Neuron (in vitro differentiated cells): Measurements from ENCODE around the gene RIT2.

ENCODE experiments used
- H2AFZ ChIP-seq: one replicate; pipeline ENCODE4 v1.6.1; 2013; ENCODE audit warnings: low read depth, mild to moderate bottlenecking, inconsistent platforms, low read length, moderate library complexity
- H3K27me3 ChIP-seq: one replicate; pipeline ENCODE4 v1.6.1; 2013; ENCODE audit warnings: low read length; ENCODE audit not compliant: insufficient read depth
- H3K36me3 ChIP-seq: one replicate; pipeline ENCODE4 v1.6.1; 2013; ENCODE audit warnings: low read length; ENCODE audit not compliant: insufficient read depth
- H3K4me1 ChIP-seq: one replicate; pipeline ENCODE4 v1.6.1; 2013; ENCODE audit warnings: low read length; ENCODE audit not compliant: insufficient read depth
- H3K4me3 ChIP-seq: 2 replicates; pipeline ENCODE4 v1.5.1; 2013; ENCODE audit warnings: mild to moderate bottlenecking, low read length, moderate library complexity
- H3K9me3 ChIP-seq: one replicate; pipeline ENCODE4 v1.6.1; 2013; ENCODE audit warnings: low read length

RIT2 gene

GRCh38 chr18:42780171-42780570, 335.3 kb downstream of the RIT2 start:
- H3K27me3 ChIP-seq: no peaks in the 10 kb centered on the region
- H2AFZ ChIP-seq: no peak overlapping the region
- no peaks in the 10 kb centered on the region for H3K9me3 ChIP-seq
- H3K4me3 ChIP-seq: no peak overlapping the region
- H3K4me1 ChIP-seq: peaks cover 17% of the 10 kb centered on the region
- H3K36me3 ChIP-seq: no peaks in the 10 kb centered on the region

GRCh38 chr18:42778445-42779042, 336.9 kb downstream of the RIT2 start:
- H2AFZ ChIP-seq: peak overlapping the region; percentile 37
- no peak overlapping the region for H3K4me3 ChIP-seq
- peaks cover 17% of the 10 kb centered on the region for H3K4me1 ChIP-seq
- no peaks in the 10 kb centered on the region for H3K27me3 ChIP-seq
- H3K36me3 ChIP-seq: no peaks in the 10 kb centered on the region
- no peaks in the 10 kb centered on the region for H3K9me3 ChIP-seq

- H2AFZ ChIP-seq: no peak overlapping the region
- H3K4me3 ChIP-seq: no peak overlapping the region
- no peaks in the 10 kb centered on the region for H3K27me3 ChIP-seq
- peaks cover 17% of the 10 kb centered on the region for H3K4me1 ChIP-seq
- no peaks in the 10 kb centered on the region for H3K36me3 ChIP-seq
- no peaks in the 10 kb centered on the region for H3K9me3 ChIP-seq
Observed at GRCh38 chr18:42778024-42778423, 337.5 kb downstream of the RIT2 start.

- Histone ChIP-seq H2AFZ (no peak overlapping the region), H3K27me3 (no peaks in the 10 kb centered on the region), H3K9me3 (no peaks in the 10 kb centered on the region), H3K36me3 (no peaks in the 10 kb centered on the region), H3K4me1 (peaks cover 11% of the 10 kb centered on the region), H3K4me3 (no peak overlapping the region)
Observed at GRCh38 chr18:42773870-42774269, 341.6 kb downstream of the RIT2 start.

- no peak overlapping the region for H3K4me3 ChIP-seq
- no peaks in the 10 kb centered on the region for H3K4me1 ChIP-seq
- no peaks in the 10 kb centered on the region for H3K36me3 ChIP-seq
- no peak overlapping the region for H2AFZ ChIP-seq
- no peaks in the 10 kb centered on the region for H3K27me3 ChIP-seq
- H3K9me3 ChIP-seq: no peaks in the 10 kb centered on the region
Observed at GRCh38 chr18:42771936-42772335, 343.5 kb downstream of the RIT2 start.

GRCh38 chr18:42765302-42765701, 350.2 kb downstream of the RIT2 start:
- Histone ChIP-seq H3K4me3 (no peak overlapping the region), H3K27me3 (no peaks in the 10 kb centered on the region), H2AFZ (no peak overlapping the region), H3K4me1 (peaks cover 18% of the 10 kb centered on the region), H3K9me3 (peaks cover 2% of the 10 kb centered on the region), H3K36me3 (no peaks in the 10 kb centered on the region)

GRCh38 chr18:42760290-42760689, 355.2 kb downstream of the RIT2 start:
- H2AFZ ChIP-seq: no peak overlapping the region
- no peaks in the 10 kb centered on the region for H3K9me3 ChIP-seq
- H3K4me1 ChIP-seq: peaks cover 28% of the 10 kb centered on the region
- H3K27me3 ChIP-seq: no peaks in the 10 kb centered on the region
- no peak overlapping the region for H3K4me3 ChIP-seq
- H3K36me3 ChIP-seq: no peaks in the 10 kb centered on the region

- Histone ChIP-seq H2AFZ (no peak overlapping the region), H3K9me3 (no peaks in the 10 kb centered on the region), H3K4me3 (no peak overlapping the region), H3K36me3 (no peaks in the 10 kb centered on the region), H3K27me3 (no peaks in the 10 kb centered on the region), H3K4me1 (peaks cover 15% of the 10 kb centered on the region)
Observed at GRCh38 chr18:42758852-42759251, 356.6 kb downstream of the RIT2 start.

- no peaks in the 10 kb centered on the region for H3K9me3 ChIP-seq
- no peaks in the 10 kb centered on the region for H3K27me3 ChIP-seq
- H3K4me1 ChIP-seq: peaks cover 15% of the 10 kb centered on the region
- H3K36me3 ChIP-seq: no peaks in the 10 kb centered on the region
- H3K4me3 ChIP-seq: no peak overlapping the region
- H2AFZ ChIP-seq: peak overlapping the region; percentile 19
Observed at GRCh38 chr18:42756214-42756613, 359.3 kb downstream of the RIT2 start.

GRCh38 chr18:42752916-42753315, 362.6 kb downstream of the RIT2 start:
- peaks cover 15% of the 10 kb centered on the region for H3K4me1 ChIP-seq
- no peaks in the 10 kb centered on the region for H3K27me3 ChIP-seq
- no peak overlapping the region for H3K4me3 ChIP-seq
- no peaks in the 10 kb centered on the region for H3K9me3 ChIP-seq
- H3K36me3 ChIP-seq: no peaks in the 10 kb centered on the region
- H2AFZ ChIP-seq: no peak overlapping the region

GRCh38 chr18:42746794-42747193, 368.7 kb downstream of the RIT2 start:
- no peaks in the 10 kb centered on the region for H3K4me1 ChIP-seq
- H3K27me3 ChIP-seq: no peaks in the 10 kb centered on the region
- no peaks in the 10 kb centered on the region for H3K36me3 ChIP-seq
- no peak overlapping the region for H3K4me3 ChIP-seq
- no peaks in the 10 kb centered on the region for H3K9me3 ChIP-seq
- H2AFZ ChIP-seq: no peak overlapping the region

GRCh38 chr18:42745931-42746330, 369.6 kb downstream of the RIT2 start:
- no peaks in the 10 kb centered on the region for H3K27me3 ChIP-seq
- no peaks in the 10 kb centered on the region for H3K36me3 ChIP-seq
- H2AFZ ChIP-seq: no peak overlapping the region
- no peaks in the 10 kb centered on the region for H3K9me3 ChIP-seq
- no peaks in the 10 kb centered on the region for H3K4me1 ChIP-seq
- no peak overlapping the region for H3K4me3 ChIP-seq

- Histone ChIP-seq H3K27me3 (no peaks in the 10 kb centered on the region), H2AFZ (no peak overlapping the region), H3K4me3 (no peak overlapping the region), H3K9me3 (no peaks in the 10 kb centered on the region), H3K4me1 (no peaks in the 10 kb centered on the region), H3K36me3 (no peaks in the 10 kb centered on the region)
Observed at GRCh38 chr18:42745171-42745570, 370.3 kb downstream of the RIT2 start.
